Purkinje cell (primary cell): Measurements from ENCODE around the gene DIPK2A. TPM values are rescaled to one million over a fixed set of nuclear protein-coding genes. Genes with fewer than 3 reads are reported as not detected.

Source experiments
- polyA plus RNA-seq: library from polyadenylated mRNA; unstranded; fragments of >200 nt; fragmentation: Nextera tagmentation; gene quantifications from 2 replicates; pipeline ENCODE4 v1.2.1, GENCODE V29; 2014

Gene DIPK2A, protein sequence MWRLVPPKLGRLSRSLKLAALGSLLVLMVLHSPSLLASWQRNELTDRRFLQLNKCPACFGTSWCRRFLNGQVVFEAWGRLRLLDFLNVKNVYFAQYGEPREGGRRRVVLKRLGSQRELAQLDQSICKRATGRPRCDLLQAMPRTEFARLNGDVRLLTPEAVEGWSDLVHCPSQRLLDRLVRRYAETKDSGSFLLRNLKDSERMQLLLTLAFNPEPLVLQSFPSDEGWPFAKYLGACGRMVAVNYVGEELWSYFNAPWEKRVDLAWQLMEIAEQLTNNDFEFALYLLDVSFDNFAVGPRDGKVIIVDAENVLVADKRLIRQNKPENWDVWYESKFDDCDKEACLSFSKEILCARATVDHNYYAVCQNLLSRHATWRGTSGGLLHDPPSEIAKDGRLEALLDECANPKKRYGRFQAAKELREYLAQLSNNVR
- 439 and 483 TPM in 2 replicates for polyA plus RNA-seq

GRCh38 chr3:143971359-143972154 lies at the start of gene DIPK2A:
Gene DIPK2A (plus strand): TSS chr3:143971823. CDS start chr3:143972333, 510 bp downstream.

Other genes with a start within 250 kb of the DIPK2A start
- 54.9 and 63.4 TPM in 2 replicates for gene SLC9A9, start 123.4 kb upstream of the DIPK2A start, polyA plus RNA-seq